B cell (primary cell): ENCODE data around the gene BLID.

Experiments
- EZH2 ChIP-seq: IDR thresholded peaks from 2 replicates; pipeline ENCODE4 v1.6.1; 2012; ENCODE audit warnings: borderline replicate concordance, low read depth, mild to moderate bottlenecking, moderate library complexity, low read length; ENCODE audit not compliant: insufficient read depth, poor library complexity, severe bottlenecking
- TF ChIP-seq, protein P1 (sequence below): fragments of 200-600 bp; IDR thresholded peaks from one replicate; pipeline ENCODE4 v1.8.0; 2022; ENCODE audit warnings: antibody characterized with exemption, mild to moderate bottlenecking

DNA sequence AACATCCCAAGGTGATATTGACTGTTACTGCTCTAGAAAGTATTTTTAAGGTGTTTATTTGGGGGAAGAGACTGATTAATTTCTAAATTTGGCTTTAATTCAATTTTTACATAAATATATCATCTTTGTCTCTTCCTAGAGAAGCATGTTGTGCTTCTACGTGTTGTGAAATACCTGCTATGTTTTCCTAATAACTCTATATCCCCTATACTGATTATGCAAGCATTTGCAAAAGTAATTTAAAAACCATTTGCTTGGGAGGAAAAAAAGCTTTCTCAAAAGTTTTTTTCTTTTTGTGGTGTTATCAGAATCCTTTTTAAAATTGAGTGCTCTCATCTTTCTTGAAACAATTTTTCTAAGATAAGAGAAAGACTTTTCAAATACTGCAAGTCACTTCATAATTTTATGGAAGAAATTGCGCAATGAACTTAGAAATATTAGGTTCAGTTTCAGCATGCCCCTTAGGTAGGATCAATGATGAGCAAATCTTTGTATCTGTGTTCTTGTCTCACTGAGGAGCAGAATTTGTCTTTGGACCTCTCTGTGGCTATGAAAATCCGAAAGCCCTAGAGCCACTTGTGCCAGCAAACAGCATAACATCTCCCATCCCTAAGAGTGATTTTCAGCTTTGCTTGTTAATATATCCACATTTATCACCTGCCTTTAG lies 7.4 kb upstream of the BLID start:
- TF ChIP-seq, protein P1, sequence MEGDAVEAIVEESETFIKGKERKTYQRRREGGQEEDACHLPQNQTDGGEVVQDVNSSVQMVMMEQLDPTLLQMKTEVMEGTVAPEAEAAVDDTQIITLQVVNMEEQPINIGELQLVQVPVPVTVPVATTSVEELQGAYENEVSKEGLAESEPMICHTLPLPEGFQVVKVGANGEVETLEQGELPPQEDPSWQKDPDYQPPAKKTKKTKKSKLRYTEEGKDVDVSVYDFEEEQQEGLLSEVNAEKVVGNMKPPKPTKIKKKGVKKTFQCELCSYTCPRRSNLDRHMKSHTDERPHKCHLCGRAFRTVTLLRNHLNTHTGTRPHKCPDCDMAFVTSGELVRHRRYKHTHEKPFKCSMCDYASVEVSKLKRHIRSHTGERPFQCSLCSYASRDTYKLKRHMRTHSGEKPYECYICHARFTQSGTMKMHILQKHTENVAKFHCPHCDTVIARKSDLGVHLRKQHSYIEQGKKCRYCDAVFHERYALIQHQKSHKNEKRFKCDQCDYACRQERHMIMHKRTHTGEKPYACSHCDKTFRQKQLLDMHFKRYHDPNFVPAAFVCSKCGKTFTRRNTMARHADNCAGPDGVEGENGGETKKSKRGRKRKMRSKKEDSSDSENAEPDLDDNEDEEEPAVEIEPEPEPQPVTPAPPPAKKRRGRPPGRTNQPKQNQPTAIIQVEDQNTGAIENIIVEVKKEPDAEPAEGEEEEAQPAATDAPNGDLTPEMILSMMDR = no peak
- no peak for TF ChIP-seq EZH2
